Choroid plexus epithelial cell (primary cell): ENCODE measurements around the gene SKIC2.
"Not testable (repeated sequence)": the region's sequence is repeated elsewhere in the genome, so short reads cannot be mapped to it uniquely, and the experiment has no call there.

Experiments used
- DNase-seq: peaks from one replicate; pipeline ENCODE4 v3.0.0-alpha.2; 2010; ENCODE audit warnings: low read depth
- H3K4me3 ChIP-seq: 2 replicates; pipeline ENCODE4 v1.5.1; 2011; ENCODE audit warnings: low read depth, mild to moderate bottlenecking, control low read depth, low read length, moderate library complexity
- TF ChIP-seq, protein P1 (sequence below): conservative IDR thresholded peaks from 2 replicates; pipeline ENCODE4 v1.5.1; 2011; ENCODE audit warnings: low read depth, mild to moderate bottlenecking, control low read depth, inconsistent platforms, low read length, moderate library complexity

The SKIC2 gene

GRCh38 chr6:31919624-31920303 is 39.2 kb upstream of the SKIC2 start:
- DNase-seq, result no peak
- no peak overlapping the region for H3K4me3 ChIP-seq
- TF ChIP-seq, protein P1, sequence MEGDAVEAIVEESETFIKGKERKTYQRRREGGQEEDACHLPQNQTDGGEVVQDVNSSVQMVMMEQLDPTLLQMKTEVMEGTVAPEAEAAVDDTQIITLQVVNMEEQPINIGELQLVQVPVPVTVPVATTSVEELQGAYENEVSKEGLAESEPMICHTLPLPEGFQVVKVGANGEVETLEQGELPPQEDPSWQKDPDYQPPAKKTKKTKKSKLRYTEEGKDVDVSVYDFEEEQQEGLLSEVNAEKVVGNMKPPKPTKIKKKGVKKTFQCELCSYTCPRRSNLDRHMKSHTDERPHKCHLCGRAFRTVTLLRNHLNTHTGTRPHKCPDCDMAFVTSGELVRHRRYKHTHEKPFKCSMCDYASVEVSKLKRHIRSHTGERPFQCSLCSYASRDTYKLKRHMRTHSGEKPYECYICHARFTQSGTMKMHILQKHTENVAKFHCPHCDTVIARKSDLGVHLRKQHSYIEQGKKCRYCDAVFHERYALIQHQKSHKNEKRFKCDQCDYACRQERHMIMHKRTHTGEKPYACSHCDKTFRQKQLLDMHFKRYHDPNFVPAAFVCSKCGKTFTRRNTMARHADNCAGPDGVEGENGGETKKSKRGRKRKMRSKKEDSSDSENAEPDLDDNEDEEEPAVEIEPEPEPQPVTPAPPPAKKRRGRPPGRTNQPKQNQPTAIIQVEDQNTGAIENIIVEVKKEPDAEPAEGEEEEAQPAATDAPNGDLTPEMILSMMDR, result no peak

GRCh38 chr6:31920811-31921210 is 38.2 kb upstream of the SKIC2 start:
- no peak for DNase-seq
- H3K4me3 ChIP-seq, result no peak overlapping the region
- TF ChIP-seq, protein P1, result no peak

DNA sequence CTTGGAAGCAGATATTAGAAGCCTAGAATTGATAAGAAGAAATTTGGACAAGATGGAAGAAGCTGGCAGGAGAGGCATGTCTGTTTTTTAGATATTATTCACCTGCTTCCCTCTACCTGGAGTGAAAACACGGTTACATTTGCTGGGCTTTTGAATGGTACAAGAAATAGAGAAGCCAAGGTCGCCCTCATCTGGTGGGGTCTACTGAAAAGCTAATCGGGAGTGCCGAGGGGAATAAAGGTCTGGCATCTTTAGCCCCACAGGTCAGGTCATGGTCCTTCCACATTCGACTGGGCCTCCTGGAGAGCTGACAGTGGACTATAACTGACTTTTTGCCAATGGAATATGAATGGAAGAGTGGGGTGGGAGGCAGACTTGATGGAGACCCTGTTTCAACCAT is 36.0 kb upstream of the SKIC2 start:
- no peak overlapping the region for H3K4me3 ChIP-seq
- no peak for DNase-seq
- TF ChIP-seq, protein P1, result peak; percentile 35

DNA sequence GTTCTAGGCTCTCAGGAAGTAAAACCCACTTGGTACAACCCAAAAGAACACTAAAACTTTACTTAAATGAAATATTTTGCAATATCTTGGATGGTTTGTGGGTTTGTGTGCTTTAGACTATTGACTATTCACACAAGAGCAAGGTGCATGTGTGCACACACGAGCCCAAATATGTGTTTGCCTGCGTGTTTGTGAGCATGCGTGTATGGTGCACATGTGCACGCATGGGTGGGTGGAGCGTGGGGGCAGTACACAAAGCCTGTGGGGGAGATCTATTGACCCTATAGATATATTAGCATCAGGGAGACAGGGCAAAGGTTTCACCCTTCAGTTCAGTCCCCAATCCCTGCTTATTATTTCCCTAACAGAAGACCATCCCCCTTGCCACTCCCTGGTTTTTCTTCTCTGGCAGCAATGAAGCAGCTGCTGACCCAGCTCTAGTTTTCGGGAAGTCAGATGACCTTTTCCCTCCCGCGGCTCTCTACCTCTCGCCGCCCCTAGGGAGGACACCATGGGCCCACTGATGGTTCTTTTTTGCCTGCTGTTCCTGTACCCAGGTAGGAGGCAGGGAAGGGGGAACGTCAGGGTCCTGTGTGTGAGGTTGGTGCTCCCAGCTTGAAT is 31.6 kb upstream of the SKIC2 start, which contains the start of gene C2:
C2 (plus strand) TSS at position 476 of the 621 bp plus-strand sequence; CDS start at position 512, 36 bp downstream.
- TF ChIP-seq, protein P1, result no peak
- H3K4me3 ChIP-seq, result no peak within 1 kb of the TSS
- no peak for DNase-seq

GRCh38 chr6:31927863-31928671 is 30.9 kb upstream of the SKIC2 start:
- DNase-seq, result no peak
- H3K4me3 ChIP-seq, result no peak overlapping the region
- TF ChIP-seq, protein P1, result no peak

DNA sequence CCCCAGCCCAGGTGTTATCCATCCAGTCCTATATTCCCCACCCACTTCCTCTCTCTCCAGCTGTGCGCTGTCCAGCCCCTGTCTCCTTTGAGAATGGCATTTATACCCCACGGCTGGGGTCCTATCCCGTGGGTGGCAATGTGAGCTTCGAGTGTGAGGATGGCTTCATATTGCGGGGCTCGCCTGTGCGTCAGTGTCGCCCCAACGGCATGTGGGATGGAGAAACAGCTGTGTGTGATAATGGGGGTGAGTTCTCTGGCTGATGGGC is 30.4 kb upstream of the SKIC2 start:
- no peak overlapping the region for H3K4me3 ChIP-seq
- no peak for DNase-seq
- TF ChIP-seq, protein P1, result no peak

GRCh38 chr6:31930962-31931361 is 28.0 kb upstream of the SKIC2 start:
- H3K4me3 ChIP-seq, result no peak overlapping the region
- TF ChIP-seq, protein P1, result no peak
- DNase-seq, result no peak

DNA sequence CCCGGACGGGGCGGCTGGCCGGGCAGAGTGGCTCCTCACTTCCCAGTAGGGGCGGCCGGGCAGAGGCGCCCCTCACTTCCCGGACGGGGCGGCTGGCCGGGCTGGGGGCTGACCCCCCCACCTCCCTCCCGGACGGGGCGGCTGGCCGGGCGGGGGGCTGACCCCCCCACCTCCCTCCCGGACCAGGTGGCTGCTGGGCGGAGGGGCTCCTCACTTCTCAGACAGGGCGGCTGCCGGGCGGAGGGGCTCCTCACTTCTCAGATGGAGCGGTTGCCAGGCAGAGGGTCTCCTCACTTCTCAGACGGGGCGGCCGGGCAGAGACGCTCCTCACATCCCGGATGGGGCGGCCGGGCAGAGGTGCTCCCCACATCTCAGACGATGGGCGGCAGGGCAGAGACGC is 26.8 kb upstream of the SKIC2 start:
- not testable (repeated sequence) for DNase-seq, H3K4me3 ChIP-seq
